ENCODE measurements around the gene AGBL4.

DNA sequence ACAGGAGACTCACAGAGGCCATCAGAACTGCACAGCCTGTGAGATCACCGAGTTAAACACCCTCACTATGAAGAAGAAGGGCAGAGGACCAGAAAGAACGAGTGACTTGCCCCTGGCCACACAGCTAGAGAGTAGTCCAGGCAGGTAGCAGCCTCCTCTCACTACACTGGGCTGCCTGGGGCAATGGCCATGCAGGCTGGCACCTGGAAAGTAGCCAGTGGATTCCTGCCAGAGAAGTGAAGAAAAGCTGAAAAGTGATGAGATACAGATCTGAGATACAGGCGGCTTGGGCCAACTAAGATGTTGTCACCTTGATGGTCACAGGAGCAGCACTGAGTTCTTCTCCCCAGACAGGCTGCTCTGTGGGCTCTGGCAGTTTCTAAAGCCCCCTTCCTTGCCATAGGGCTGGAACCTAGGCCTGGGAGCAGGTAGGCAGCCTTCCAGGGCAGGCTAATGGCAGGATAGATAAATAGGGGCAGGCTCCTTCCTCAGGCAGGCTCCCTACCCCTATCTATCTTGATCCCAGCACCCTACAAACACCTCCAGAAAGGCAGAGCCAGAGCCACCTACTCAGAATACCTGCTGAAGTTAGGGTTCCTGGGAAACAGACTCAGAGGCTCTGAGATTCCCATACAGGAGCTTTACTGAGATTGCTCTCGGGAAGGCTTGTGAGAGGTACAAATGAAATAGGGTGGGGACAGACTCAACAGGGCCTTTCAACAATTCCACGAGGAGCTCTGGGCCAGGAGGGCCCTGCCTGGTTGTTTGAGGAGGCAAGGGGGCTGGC, 1353.3 kb downstream of the AGBL4 start:
- TF ChIP-seq TAF1 (IDR thresholded peaks at IDR 0.05; ENCODE audit: borderline replicate concordance, insufficient read depth, low read length) (no peak), POLR2AphosphoS5 (IDR thresholded peaks at IDR 0.05; ENCODE audit: low read depth, low read length) (no peak), SIN3A (IDR thresholded peaks at IDR 0.05; ENCODE audit: borderline replicate concordance, insufficient read depth, low read length) (no peak), FOXP2 (optimal IDR thresholded peaks at IDR 0.05; ENCODE audit: borderline replicate concordance, extremely low read depth, extremely low read length, insufficient read depth) (no peak)
- TF ChIP-seq, protein P1, sequence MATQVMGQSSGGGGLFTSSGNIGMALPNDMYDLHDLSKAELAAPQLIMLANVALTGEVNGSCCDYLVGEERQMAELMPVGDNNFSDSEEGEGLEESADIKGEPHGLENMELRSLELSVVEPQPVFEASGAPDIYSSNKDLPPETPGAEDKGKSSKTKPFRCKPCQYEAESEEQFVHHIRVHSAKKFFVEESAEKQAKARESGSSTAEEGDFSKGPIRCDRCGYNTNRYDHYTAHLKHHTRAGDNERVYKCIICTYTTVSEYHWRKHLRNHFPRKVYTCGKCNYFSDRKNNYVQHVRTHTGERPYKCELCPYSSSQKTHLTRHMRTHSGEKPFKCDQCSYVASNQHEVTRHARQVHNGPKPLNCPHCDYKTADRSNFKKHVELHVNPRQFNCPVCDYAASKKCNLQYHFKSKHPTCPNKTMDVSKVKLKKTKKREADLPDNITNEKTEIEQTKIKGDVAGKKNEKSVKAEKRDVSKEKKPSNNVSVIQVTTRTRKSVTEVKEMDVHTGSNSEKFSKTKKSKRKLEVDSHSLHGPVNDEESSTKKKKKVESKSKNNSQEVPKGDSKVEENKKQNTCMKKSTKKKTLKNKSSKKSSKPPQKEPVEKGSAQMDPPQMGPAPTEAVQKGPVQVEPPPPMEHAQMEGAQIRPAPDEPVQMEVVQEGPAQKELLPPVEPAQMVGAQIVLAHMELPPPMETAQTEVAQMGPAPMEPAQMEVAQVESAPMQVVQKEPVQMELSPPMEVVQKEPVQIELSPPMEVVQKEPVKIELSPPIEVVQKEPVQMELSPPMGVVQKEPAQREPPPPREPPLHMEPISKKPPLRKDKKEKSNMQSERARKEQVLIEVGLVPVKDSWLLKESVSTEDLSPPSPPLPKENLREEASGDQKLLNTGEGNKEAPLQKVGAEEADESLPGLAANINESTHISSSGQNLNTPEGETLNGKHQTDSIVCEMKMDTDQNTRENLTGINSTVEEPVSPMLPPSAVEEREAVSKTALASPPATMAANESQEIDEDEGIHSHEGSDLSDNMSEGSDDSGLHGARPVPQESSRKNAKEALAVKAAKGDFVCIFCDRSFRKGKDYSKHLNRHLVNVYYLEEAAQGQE (IDR thresholded peaks at IDR 0.05; ENCODE audit: insufficient read depth in 1 of 2, low read depth in 2 of 2, low read length in 2 of 2) = no peak
